Lung (tissue), 12 donors: ENCODE data around the gene SRPK2. TPM values are rescaled to one million over a fixed set of nuclear protein-coding genes. Genes with fewer than 3 reads are reported as not detected.

Experiments used
- ATAC-seq: fragments of 200-7000 bp; cut with Tn5 transposase; one replicate; pipeline ENCODE4 v1.9.1; 2020; ENCODE audit warnings: moderate number of reproducible peaks; ENCODE audit not compliant: insufficient read depth, low FRiP score
- DNase-seq, 3 donors: peaks; one replicate each; pipeline ENCODE4 v3.0.0-alpha.2; 2013 to 2017
- H3K27ac ChIP-seq, 2 donors: one replicate each; pipeline ENCODE4 v1.5.1; 2013; ENCODE audit warnings: mild to moderate bottlenecking in 2 of 2, moderate library complexity in 2 of 2, control low read depth in 1 of 2, inconsistent platforms in 1 of 2, low read depth in 1 of 2, low read length in 1 of 2
- H3K27me3 ChIP-seq, 3 donors: one replicate each; pipeline ENCODE4 v1.5.1; 2013; ENCODE audit warnings: low read length in 2 of 3; ENCODE audit not compliant: control insufficient read depth in 3 of 3, insufficient read depth in 3 of 3
- H3K36me3 ChIP-seq, 4 donors: one replicate each; pipeline ENCODE4 v1.5.1; 2013; ENCODE audit warnings: low read length in 4 of 4, mild to moderate bottlenecking in 1 of 4, moderate library complexity in 1 of 4; ENCODE audit not compliant: control insufficient read depth in 4 of 4, insufficient read depth in 4 of 4
- H3K4me1 ChIP-seq, 5 donors: one replicate each; pipeline ENCODE4 v1.5.1; 2013; ENCODE audit warnings: low read length in 5 of 5, mild to moderate bottlenecking in 2 of 5, moderate library complexity in 1 of 5; ENCODE audit not compliant: control insufficient read depth in 5 of 5, insufficient read depth in 5 of 5
- H3K4me3 ChIP-seq: one replicate; pipeline ENCODE4 v1.5.1; 2013; ENCODE audit warnings: mild to moderate bottlenecking, control low read depth, moderate library complexity
- H3K9ac ChIP-seq, 2 donors: one replicate each; pipeline ENCODE4 v1.5.1; 2013; ENCODE audit warnings: low read length in 2 of 2, control low read depth in 1 of 2; ENCODE audit not compliant: insufficient read depth in 1 of 2
- H3K9me3 ChIP-seq, 4 donors: one replicate each; pipeline ENCODE4 v1.5.1; 2013; ENCODE audit warnings: low read length in 3 of 4, mild to moderate bottlenecking in 1 of 4, moderate library complexity in 1 of 4; ENCODE audit not compliant: control insufficient read depth in 4 of 4, insufficient read depth in 3 of 4
- WGBS, 2 donors: extraction: QIAGEN DNeasy Blood & Tissue Kit; methylation state at CpG; one replicate each; pipeline ENCODE4 v1.1.7; 2013; 5-methylcytosine and 5-hydroxymethylcytosine counted together
- polyA plus RNA-seq, 2 donors: library from polyadenylated mRNA; stranded (reverse); fragments of 200-250 nt; gene quantifications; one replicate each; pipeline ENCODE4 v1.2.1, GENCODE V29; 2013
- total RNA-seq, 2 donors: library from RNA; depleted of rRNA in 1 of 2; stranded (reverse); fragments of >200 nt in 1 of 2; gene quantifications; one replicate each; pipeline ENCODE4 v1.2.1, GENCODE V29; 2014 to 2021
- TF ChIP-seq, protein P1 (sequence below): IDR thresholded peaks from 2 replicates; pipeline ENCODE4 v1.5.1; 2012; ENCODE audit warnings: mild to moderate bottlenecking; ENCODE audit errors: control extremely low read depth, extremely low read depth
- donor health status: control.
- donor health status: control.
- donor health status: Bipolar disorder and iron deficiency.
- donor health status: healthy.
- donor health status: DM: yes; HTN: yes; CAD: no.

The SRPK2 gene
- total and polyA plus RNA-seq, 4 donors, result 10.8 to 71.2 (median 23.2) TPM

DNA sequence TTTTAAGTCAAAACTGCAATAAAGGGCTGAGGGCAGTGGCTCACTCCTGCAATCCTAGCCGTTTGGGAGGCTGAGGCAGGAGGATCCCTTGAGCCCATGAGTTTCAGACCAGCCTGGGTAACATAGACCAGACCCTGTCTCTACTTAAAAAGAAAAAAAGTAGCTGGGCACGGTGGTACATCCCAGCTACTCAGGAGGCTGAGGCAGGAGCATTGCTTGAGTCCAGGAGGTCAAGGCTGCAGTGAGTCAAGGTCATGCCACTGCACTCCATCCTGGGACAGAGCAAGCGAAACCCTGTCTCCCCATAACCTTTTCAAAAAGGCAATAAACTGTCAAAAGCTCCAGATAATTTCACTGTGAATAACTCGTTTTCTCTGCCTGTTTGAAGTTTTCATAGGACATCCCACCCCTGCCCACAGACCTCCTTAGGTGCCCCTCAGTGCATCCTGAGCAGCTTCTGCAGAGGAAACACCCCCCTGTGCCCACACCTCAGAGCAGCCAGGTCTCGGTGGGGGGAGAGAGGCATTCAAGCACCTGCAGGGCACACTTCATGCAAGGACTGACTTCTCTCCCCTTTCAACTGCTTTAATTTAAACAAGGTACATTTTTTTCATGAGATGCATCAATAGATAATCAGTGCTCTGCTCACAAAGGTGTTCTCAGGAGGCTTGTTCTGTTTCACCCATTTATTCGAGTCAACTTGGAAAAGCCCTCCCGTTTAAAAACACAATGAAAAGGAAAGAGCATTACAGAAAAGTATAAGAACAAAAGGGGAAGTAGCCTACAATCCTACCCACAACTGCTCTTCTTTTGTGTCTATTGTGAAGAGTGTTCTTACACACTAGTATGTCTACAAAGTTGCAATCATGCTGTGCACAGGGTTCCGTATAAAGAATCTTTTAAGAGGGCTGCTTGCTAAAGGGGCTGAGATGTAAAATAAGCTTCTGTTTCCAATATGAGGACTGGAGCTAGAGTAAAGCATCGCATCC, 269.8 kb downstream of the SRPK2 start:
- Histone ChIP-seq H3K27me3 (no peaks in the 10 kb centered on the region), H3K27ac (no peak overlapping the region), H3K4me3 (no peak overlapping the region), H3K9me3 (no peaks in the 10 kb centered on the region), H3K9ac (no peak overlapping the region), H3K4me1 (peaks cover 0 to 15% (median 2%) of the 10 kb centered on the region in 5 donors), H3K36me3 (peaks cover 10 to 22% (median 12%) of the 10 kb centered on the region in 4 donors)
- ATAC-seq (no peak), DNase-seq (no peak)
- TF ChIP-seq, protein P1, sequence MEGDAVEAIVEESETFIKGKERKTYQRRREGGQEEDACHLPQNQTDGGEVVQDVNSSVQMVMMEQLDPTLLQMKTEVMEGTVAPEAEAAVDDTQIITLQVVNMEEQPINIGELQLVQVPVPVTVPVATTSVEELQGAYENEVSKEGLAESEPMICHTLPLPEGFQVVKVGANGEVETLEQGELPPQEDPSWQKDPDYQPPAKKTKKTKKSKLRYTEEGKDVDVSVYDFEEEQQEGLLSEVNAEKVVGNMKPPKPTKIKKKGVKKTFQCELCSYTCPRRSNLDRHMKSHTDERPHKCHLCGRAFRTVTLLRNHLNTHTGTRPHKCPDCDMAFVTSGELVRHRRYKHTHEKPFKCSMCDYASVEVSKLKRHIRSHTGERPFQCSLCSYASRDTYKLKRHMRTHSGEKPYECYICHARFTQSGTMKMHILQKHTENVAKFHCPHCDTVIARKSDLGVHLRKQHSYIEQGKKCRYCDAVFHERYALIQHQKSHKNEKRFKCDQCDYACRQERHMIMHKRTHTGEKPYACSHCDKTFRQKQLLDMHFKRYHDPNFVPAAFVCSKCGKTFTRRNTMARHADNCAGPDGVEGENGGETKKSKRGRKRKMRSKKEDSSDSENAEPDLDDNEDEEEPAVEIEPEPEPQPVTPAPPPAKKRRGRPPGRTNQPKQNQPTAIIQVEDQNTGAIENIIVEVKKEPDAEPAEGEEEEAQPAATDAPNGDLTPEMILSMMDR, result no peak
- WGBS, 2 donors, result 64 to 75% methylated on average over 9 of the region's 9 CpGs

DNA sequence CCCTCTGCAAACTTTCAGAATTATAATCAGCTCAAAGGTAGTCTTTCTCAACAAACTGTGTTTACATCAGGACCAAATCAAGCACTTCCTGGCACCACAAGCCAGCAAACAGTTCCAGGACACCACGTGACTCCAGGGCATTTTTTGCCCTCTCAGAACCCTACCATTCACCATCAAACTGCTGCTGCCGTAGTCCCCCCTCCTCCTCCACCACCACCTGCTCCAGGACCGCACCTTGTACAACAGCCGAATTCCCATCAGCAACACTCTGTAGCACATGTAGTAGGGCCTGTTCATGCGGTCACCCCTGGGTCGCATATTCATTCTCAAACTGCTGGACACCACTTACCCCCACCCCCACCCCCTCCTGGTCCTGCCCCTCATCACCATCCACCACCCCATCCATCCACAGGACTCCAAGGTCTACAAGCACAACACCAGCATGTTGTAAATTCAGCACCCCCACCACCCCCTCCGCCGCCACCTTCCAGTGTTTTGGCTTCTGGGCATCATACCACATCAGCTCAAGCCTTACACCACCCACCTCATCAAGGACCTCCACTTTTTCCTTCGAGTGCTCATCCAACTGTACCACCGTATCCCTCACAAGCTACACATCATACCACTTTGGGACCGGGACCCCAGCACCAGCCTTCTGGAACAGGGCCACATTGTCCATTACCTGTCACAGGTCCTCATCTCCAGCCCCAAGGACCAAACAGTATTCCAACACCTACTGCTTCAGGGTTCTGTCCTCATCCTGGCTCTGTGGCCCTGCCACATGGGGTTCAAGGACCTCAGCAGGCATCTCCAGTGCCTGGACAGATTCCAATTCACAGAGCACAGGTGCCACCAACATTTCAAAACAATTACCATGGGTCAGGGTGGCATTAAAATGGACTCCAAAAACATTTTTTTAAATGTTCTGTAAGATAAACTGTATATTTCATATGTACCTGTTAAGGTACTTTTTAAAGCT, 276.0 kb downstream of the SRPK2 start:
- H3K4me3 ChIP-seq, result no peak overlapping the region
- TF ChIP-seq, protein P1, result no peak
- H3K36me3 ChIP-seq, result peaks cover 22 to 56% (median 49%) of the 10 kb centered on the region in 4 donors
- 73 to 83% methylated on average over 11 of the region's 11 CpGs for WGBS, 2 donors
- DNase-seq (no peak), ATAC-seq (peak; percentile 49)
- H3K27ac ChIP-seq, result peak overlapping the region in 1 of 2 donors; percentile 26
- no peaks in the 10 kb centered on the region for H3K9me3 ChIP-seq
- H3K9ac ChIP-seq, result no peak overlapping the region
- no peaks in the 10 kb centered on the region for H3K27me3 ChIP-seq
- peaks cover 0 to 5% (median 0%) of the 10 kb centered on the region in 5 donors for H3K4me1 ChIP-seq

DNA sequence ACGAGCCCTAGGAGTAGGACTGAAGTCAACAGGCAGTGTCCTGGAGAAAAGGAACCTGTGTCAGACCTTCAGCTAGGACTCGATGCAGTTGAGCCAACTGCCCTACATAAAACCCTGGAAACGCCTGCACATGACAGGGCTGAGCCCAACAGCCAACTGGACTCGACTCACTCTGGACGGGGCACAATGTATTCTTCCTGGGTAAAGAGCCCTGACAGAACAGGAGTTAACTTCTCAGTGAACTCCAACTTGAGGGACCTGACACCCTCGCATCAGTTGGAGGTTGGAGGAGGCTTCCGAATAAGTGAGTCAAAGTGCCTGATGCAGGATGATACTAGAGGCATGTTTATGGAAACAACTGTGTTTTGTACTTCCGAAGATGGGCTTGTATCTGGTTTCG, 281.3 kb downstream of the SRPK2 start:
- DNase-seq (no peak), ATAC-seq (no peak)
- H3K9ac ChIP-seq, result no peak overlapping the region
- TF ChIP-seq, protein P1, result no peak
- no peak overlapping the region for H3K27ac ChIP-seq
- no peaks in the 10 kb centered on the region for H3K9me3 ChIP-seq
- H3K4me1 ChIP-seq, result peaks cover 0 to 6% (median 0%) of the 10 kb centered on the region in 5 donors
- 95 to 97% methylated on average over 9 of the region's 9 CpGs for WGBS, 2 donors
- H3K27me3 ChIP-seq, result no peaks in the 10 kb centered on the region
- peaks cover 32 to 67% (median 56%) of the 10 kb centered on the region in 4 donors for H3K36me3 ChIP-seq
- H3K4me3 ChIP-seq, result no peak overlapping the region
